ENCODE results near the gene IL17RD. TPM values are rescaled to one million over a fixed set of nuclear protein-coding genes. Genes with fewer than 3 reads are reported as not detected.

IL17RD gene
- total and polyA plus RNA-seq, 2 of the 13 experiments (the other 11 are each of a cell fraction or from before 2014, with no cell fraction given) = 0.28 to 0.31 TPM

DNA sequence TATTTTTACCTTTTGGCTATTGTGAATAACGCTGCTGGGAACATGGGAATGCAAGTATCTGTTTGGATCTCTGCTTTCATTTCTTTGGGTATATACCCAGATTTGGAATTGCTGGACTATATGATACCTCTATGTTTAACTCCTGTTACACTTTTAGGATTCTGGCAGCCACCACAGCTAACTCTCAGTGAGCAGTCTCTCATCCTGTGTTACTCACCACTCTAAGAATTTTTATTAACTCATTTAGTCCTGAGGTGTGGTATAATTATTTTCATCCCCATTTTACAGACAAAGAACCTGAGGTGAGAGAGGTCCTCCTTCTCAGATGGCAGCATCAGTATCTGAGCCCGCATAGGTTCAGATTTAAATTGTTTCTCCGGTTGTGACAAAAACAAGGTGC, 103.6 kb downstream of the IL17RD start:
- Histone ChIP-seq H3K4me2 (ENCODE audit: low read depth, low read length) (no peak overlapping the region), H3K79me2 (ENCODE audit: insufficient read depth, low read length) (no peaks in the 10 kb centered on the region), H3K27ac (ENCODE audit: extremely low read length, insufficient read depth, low read length) (no peak overlapping the region), H3K4me1 (ENCODE audit: insufficient read depth, low read length) (peaks cover 28% of the 10 kb centered on the region), H3K27me3 (ENCODE audit: control insufficient read depth in 1 of 2, insufficient read depth in 2 of 2, low read length in 2 of 2) (no peaks in the 10 kb centered on the region), H3K4me3 (replicated peaks in 1 of 3; ENCODE audit: insufficient read depth in 1 of 3, low read depth in 2 of 3, low read length in 3 of 3) (no peak overlapping the region), H3K9me3 (ENCODE audit: low read length) (no peaks in the 10 kb centered on the region), H2AFZ (ENCODE audit: low read length) (no peak overlapping the region), H3K36me3 (replicated peaks in 1 of 2; ENCODE audit: control insufficient read depth in 1 of 2, insufficient read depth in 2 of 2, low read length in 2 of 2) (no peaks in the 10 kb centered on the region), H4K20me1 (ENCODE audit: insufficient read depth, low read length) (no peaks in the 10 kb centered on the region), H3K9ac (ENCODE audit: insufficient read depth, low read depth, low read length) (no peak overlapping the region)
- WGBS (ENCODE audit: low lambda C conversion rate) = 97% methylated on average over 3 of the region's 3 CpGs
- TF ChIP-seq, protein P1, sequence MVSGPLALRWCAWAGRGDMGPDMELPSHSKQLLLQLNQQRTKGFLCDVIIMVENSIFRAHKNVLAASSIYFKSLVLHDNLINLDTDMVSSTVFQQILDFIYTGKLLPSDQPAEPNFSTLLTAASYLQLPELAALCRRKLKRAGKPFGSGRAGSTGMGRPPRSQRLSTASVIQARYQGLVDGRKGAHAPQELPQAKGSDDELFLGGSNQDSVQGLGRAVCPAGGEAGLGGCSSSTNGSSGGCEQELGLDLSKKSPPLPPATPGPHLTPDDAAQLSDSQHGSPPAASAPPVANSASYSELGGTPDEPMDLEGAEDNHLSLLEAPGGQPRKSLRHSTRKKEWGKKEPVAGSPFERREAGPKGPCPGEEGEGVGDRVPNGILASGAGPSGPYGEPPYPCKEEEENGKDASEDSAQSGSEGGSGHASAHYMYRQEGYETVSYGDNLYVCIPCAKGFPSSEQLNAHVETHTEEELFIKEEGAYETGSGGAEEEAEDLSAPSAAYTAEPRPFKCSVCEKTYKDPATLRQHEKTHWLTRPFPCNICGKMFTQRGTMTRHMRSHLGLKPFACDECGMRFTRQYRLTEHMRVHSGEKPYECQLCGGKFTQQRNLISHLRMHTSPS (CRISPR knock-in tag; IDR thresholded peaks at IDR 0.05; ENCODE audit: low read depth) = no peak
- TF ChIP-seq SMAD9 (CRISPR knock-in tag; IDR thresholded peaks at IDR 0.05) (no peak), HOXD1 (CRISPR knock-in tag; IDR thresholded peaks at IDR 0.05) (no peak), MAFG (CRISPR knock-in tag; IDR thresholded peaks at IDR 0.05) (no peak)
- TF ChIP-seq, protein P2, sequence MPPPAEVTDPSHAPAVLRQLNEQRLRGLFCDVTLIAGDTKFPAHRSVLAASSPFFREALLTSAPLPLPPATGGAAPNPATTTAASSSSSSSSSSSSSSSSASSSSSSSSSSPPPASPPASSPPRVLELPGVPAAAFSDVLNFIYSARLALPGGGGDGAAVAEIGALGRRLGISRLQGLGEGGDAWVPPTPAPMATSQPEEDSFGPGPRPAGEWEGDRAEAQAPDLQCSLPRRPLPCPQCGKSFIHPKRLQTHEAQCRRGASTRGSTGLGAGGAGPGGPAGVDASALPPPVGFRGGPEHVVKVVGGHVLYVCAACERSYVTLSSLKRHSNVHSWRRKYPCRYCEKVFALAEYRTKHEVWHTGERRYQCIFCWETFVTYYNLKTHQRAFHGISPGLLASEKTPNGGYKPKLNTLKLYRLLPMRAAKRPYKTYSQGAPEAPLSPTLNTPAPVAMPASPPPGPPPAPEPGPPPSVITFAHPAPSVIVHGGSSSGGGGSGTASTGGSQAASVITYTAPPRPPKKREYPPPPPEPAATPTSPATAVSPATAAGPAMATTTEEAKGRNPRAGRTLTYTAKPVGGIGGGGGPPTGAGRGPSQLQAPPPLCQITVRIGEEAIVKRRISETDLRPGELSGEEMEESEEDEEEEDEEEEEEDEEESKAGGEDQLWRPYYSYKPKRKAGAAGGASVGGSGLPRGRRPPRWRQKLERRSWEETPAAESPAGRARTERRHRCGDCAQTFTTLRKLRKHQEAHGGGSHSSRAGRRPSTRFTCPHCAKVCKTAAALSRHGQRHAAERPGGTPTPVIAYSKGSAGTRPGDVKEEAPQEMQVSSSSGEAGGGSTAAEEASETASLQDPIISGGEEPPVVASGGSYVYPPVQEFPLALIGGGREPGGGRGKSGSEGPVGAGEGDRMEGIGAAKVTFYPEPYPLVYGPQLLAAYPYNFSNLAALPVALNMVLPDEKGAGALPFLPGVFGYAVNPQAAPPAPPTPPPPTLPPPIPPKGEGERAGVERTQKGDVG (CRISPR knock-in tag; IDR thresholded peaks at IDR 0.05; ENCODE audit: borderline replicate concordance) = no peak
- ChIA-PET POLR2A (no interaction called here), CTCF (ENCODE audit: low intra/inter-chr PET ratio, low total read pairs) (no interaction called here)
- intact Hi-C loops (cut with micrococcal nuclease; ENCODE audit: unreplicated experiment) = loop anchor here (2.0 kb wide), 1 partner anchor 15 kb away; no protein-coding TSS in a partner anchor
- BruUV-seq (replicated peaks) = no TSS peak
- FAIRE-seq = no peak
- ATAC-seq = no peak
- no peak for DNase-seq (ENCODE audit: low spot score)
- in situ Hi-C loops (cut with HindIII; ENCODE audit: extremely low pct_ligation_motif_present, low pct_unique_long_range_greater_than_20kb) = no loop called here

Data from HepG2 (cell line).